Adrenal gland (tissue), 12 donors: ENCODE results near the gene RYR2. TPM values are rescaled to one million over a fixed set of nuclear protein-coding genes. Genes with fewer than 3 reads are reported as not detected.

Experiments used
- DNase-seq, 7 donors: peaks; one replicate each; pipeline ENCODE4 v3.0.0-alpha.2; 2019 to 2020
- H3K27ac ChIP-seq, 5 donors: fragments of 200-600 bp; sonication (generic) in 4 of 5; 1 replicate in 3 of 5; 2 replicates in 2 of 5; pipeline versions ENCODE4 v1.5.1 to v1.8.0; 2016 to 2020; ENCODE audit warnings: mild to moderate bottlenecking in 1 of 5
- H3K27me3 ChIP-seq: fragments of 200-600 bp; 2 replicates; pipeline ENCODE4 v1.8.0; 2021
- H3K36me3 ChIP-seq, 2 donors: fragments of 200-600 bp; replicated peaks in 1 of 2; 1 replicate in 1 of 2; 2 replicates in 1 of 2; pipeline versions ENCODE4 v1.5.1 to v1.8.0; 2018 to 2022
- H3K4me1 ChIP-seq, 2 donors: fragments of 200-600 bp; replicated peaks in 1 of 2; 1 replicate in 1 of 2; 2 replicates in 1 of 2; pipeline versions ENCODE4 v1.5.1 to v1.8.0; 2018 to 2021
- H3K4me3 ChIP-seq, 4 donors: fragments of 200-600 bp; sonication (generic) in 3 of 4; one replicate each; pipeline ENCODE4 v1.5.1; 2016 to 2018
- H3K9me3 ChIP-seq, 3 donors: fragments of 200-600 bp; sonication (generic) in 1 of 3; replicated peaks in 1 of 3; 1 replicate in 2 of 3; 2 replicates in 1 of 3; pipeline versions ENCODE4 v1.5.1 to v1.8.0; 2016 to 2021
- POLR2A ChIP-seq, 2 donors: fragments of 450-650 bp; IDR thresholded peaks; one replicate each; pipeline ENCODE4 v1.6.1; 2017; ENCODE audit warnings: antibody characterized with exemption in 2 of 2, mild to moderate bottlenecking in 2 of 2, moderate library complexity in 1 of 2
- WGBS, 4 donors: extraction: QIAGEN DNeasy Blood & Tissue Kit in 2 of 4; methylation state at CpG; one replicate each; pipeline versions ENCODE4 v1.1.5 to v1.1.7; 2013 to 2017; 5-methylcytosine and 5-hydroxymethylcytosine counted together
- intact Hi-C, 2 donors: fragments of 100-400 bp; cut with DNase I; formaldehyde crosslinking; loops; one replicate each; pipeline versions ENCODE4 v1.14.1 to v1.15.0; 2022 to 2023
- polyA plus RNA-seq, 3 donors: library from polyadenylated mRNA; stranded (reverse); fragments of 200-250 nt in 2 of 3; fragments of 350-450 nt in 1 of 3; fragmentation: Illumina TruSeq in 1 of 3; extraction: RNeasy Lipid Tissue Mini Kit (QIAGEN cat#74804) in 1 of 3; gene quantifications; one replicate each; pipeline ENCODE4 v1.2.3, GENCODE V29; 2013 to 2014
- total RNA-seq, 9 donors: library from RNA; depleted of rRNA in 4 of 9; stranded (reverse); fragments of >200 nt in 4 of 9; fragments of 120-200 nt in 1 of 9; fragmentation: NEBNext Ultra II Directional in 1 of 9; extraction: Animal tissue kit (Norgen Biotek cat#: 25700) in 1 of 9; gene quantifications; one replicate each; pipeline versions ENCODE4 v1.1.0 to v1.2.4, GENCODE V29; 2013 to 2023
- TF ChIP-seq, protein P1 (sequence below), 6 experiments: fragments of 450-650 bp in 4 of 6; fragments of 200-600 bp in 2 of 6; sonication (generic) in 1 of 6; IDR thresholded peaks; 1 replicate in 5 of 6; 2 replicates in 1 of 6; pipeline versions ENCODE4 v1.5.1 to v1.8.0; 2016 to 2021; ENCODE audit warnings: antibody characterized with exemption in 6 of 6, mild to moderate bottlenecking in 2 of 6, moderate library complexity in 1 of 6
- donor health status: healthy with polysubstance abuse.
- donor health status: Bipolar disorder and iron deficiency.
- donor health status: DM: yes; HTN: yes; CAD: no.
- donor health status: DM: no; HTN: no; CAD: no.
- donor health status: DM: no; HTN: no; CAD: no.
- donor health status: DM: yes; HTN: yes; CAD: no.

Gene RYR2
- total and polyA plus RNA-seq, 12 donors: 0.07 to 6.3 (median 0.18) TPM; not detected in 1

- Histone ChIP-seq H3K9me3 (no peaks in the 10 kb centered on the region), H3K36me3 (no peaks in the 10 kb centered on the region), H3K27me3 (no peaks in the 10 kb centered on the region), H3K4me3 (no peak overlapping the region), H3K27ac (no peak overlapping the region), H3K4me1 (no peaks in the 10 kb centered on the region)
- WGBS, 4 donors: 52 to 68% (median 59%) methylated on average over 2 of the region's 2 CpGs
- TF ChIP-seq, protein P1, sequence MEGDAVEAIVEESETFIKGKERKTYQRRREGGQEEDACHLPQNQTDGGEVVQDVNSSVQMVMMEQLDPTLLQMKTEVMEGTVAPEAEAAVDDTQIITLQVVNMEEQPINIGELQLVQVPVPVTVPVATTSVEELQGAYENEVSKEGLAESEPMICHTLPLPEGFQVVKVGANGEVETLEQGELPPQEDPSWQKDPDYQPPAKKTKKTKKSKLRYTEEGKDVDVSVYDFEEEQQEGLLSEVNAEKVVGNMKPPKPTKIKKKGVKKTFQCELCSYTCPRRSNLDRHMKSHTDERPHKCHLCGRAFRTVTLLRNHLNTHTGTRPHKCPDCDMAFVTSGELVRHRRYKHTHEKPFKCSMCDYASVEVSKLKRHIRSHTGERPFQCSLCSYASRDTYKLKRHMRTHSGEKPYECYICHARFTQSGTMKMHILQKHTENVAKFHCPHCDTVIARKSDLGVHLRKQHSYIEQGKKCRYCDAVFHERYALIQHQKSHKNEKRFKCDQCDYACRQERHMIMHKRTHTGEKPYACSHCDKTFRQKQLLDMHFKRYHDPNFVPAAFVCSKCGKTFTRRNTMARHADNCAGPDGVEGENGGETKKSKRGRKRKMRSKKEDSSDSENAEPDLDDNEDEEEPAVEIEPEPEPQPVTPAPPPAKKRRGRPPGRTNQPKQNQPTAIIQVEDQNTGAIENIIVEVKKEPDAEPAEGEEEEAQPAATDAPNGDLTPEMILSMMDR (IDR thresholded peaks at IDR 0.05): no peak
- TF ChIP-seq POLR2A (IDR thresholded peaks at IDR 0.05): no peak
- intact Hi-C loops: no loop called here
- no peak for DNase-seq
Measured at GRCh38 chr1:237769916-237770315, 727.9 kb downstream of the RYR2 start.

DNA sequence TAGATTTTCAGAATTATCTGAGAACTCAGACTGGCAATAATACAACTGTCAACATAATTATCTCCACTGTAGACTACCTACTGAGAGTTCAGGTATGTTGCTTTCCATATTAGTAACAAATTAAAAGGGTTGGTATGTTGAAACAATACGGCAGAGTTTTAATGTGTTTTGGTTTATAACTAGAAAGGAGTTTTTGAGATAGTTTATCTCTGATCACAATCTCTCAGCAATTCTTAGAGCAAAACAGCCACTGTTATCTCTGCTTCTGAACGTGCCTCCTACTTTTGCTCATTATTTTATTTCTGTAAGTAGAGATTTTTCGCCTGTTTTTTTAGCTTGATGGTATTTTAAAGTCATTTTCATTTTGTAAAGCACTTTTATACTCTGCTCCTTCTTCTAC, 730.0 kb downstream of the RYR2 start:
- WGBS, 4 donors: 38 to 55% (median 43%) methylated on average over 3 of the region's 3 CpGs
- Histone ChIP-seq H3K4me1 (no peaks in the 10 kb centered on the region), H3K36me3 (no peaks in the 10 kb centered on the region), H3K4me3 (no peak overlapping the region), H3K27me3 (no peaks in the 10 kb centered on the region), H3K27ac (no peak overlapping the region), H3K9me3 (no peaks in the 10 kb centered on the region)
- TF ChIP-seq, protein P1 (IDR thresholded peaks at IDR 0.05): no peak
- no peak for DNase-seq
- intact Hi-C loops: no loop called here

- Histone ChIP-seq H3K27me3 (no peaks in the 10 kb centered on the region), H3K27ac (no peak overlapping the region), H3K9me3 (no peaks in the 10 kb centered on the region), H3K4me3 (no peak overlapping the region), H3K36me3 (no peaks in the 10 kb centered on the region), H3K4me1 (no peaks in the 10 kb centered on the region)
- intact Hi-C loops: no loop called here
- TF ChIP-seq POLR2A (IDR thresholded peaks at IDR 0.05): no peak
- TF ChIP-seq, protein P1 (IDR thresholded peaks at IDR 0.05): no peak
- WGBS, 4 donors: 77 to 88% (median 80%) methylated on average over 4 of the region's 4 CpGs
- no peak for DNase-seq
Measured at GRCh38 chr1:237774246-237774645, 732.3 kb downstream of the RYR2 start.

GRCh38 chr1:237779356-237779755, 737.4 kb downstream of the RYR2 start:
- intact Hi-C loops: no loop called here

More at GRCh38 chr1:237779356-237779755, 737.4 kb downstream of the RYR2 start:
- Histone ChIP-seq H3K4me3 (no peak overlapping the region), H3K9me3 (no peaks in the 10 kb centered on the region), H3K27me3 (no peaks in the 10 kb centered on the region), H3K36me3 (no peaks in the 10 kb centered on the region), H3K27ac (no peak overlapping the region), H3K4me1 (no peaks in the 10 kb centered on the region)
- 71 to 86% (median 80%) methylated on average over 3 of the region's 3 CpGs for WGBS, 4 donors
- no peak for DNase-seq
- TF ChIP-seq POLR2A (IDR thresholded peaks at IDR 0.05): no peak
- TF ChIP-seq, protein P1 (IDR thresholded peaks at IDR 0.05): no peak
